OCI-LY7 (cell line): ENCODE results near the gene SERPING1. TPM values are rescaled to one million over a fixed set of nuclear protein-coding genes. Genes with fewer than 3 reads are reported as not detected.

ENCODE experiments used
- BruUV-seq: library from RNA; stranded (reverse); fragments of 400-500 nt; replicated peaks from 2 replicates; lab custom pipeline; 2021; lab: Mats Ljungman, UMichigan
- CTCF ChIA-PET: fragments of 300-600 bp; sonication (Branson Sonifier 250); formaldehyde crosslinking; loops from one replicate; lab custom pipeline; 2022; ENCODE audit warnings: antibody characterized with exemption; ENCODE audit not compliant: unreplicated experiment; lab: Charles Lee
- POLR2A ChIA-PET: fragments of 300-600 bp; sonication (Branson Sonifier 250); formaldehyde crosslinking; loops from one replicate; lab custom pipeline; 2022; ENCODE audit warnings: antibody characterized with exemption; lab: Charles Lee
- DNase-seq: peaks from one replicate; pipeline ENCODE4 v3.0.0-alpha.2; 2015; ENCODE audit warnings: low spot score
- H2AFZ ChIP-seq: fragments of 200-600 bp; sonication (generic), shearing (Covaris generic); 2 replicates; pipeline ENCODE4 v1.6.1; 2014; ENCODE audit warnings: mild to moderate bottlenecking, antibody characterized with exemption, low read length, moderate library complexity
- H3K27ac ChIP-seq: fragments of 200-600 bp; sonication (generic); 2 replicates; pipeline ENCODE4 v1.5.1; 2014; ENCODE audit warnings: mixed run types, low read depth, mild to moderate bottlenecking, moderate library complexity, low read length, inconsistent platforms; ENCODE audit not compliant: poor library complexity, severe bottlenecking
- H3K36me3 ChIP-seq: fragments of 200-600 bp; sonication (generic); 2 replicates; pipeline ENCODE4 v1.6.1; 2014; ENCODE audit warnings: mild to moderate bottlenecking, antibody characterized with exemption, low read length, moderate library complexity, mixed read lengths; ENCODE audit not compliant: insufficient read depth
- H3K4me1 ChIP-seq: fragments of 200-600 bp; sonication (generic); 2 replicates; pipeline ENCODE4 v1.5.1; 2014; ENCODE audit warnings: mild to moderate bottlenecking, low read length; ENCODE audit not compliant: insufficient read depth, poor library complexity, severe bottlenecking
- H3K4me2 ChIP-seq: fragments of 200-600 bp; sonication (generic); 2 replicates; pipeline ENCODE4 v1.6.1; 2014; ENCODE audit warnings: mild to moderate bottlenecking, low read length
- H3K4me3 ChIP-seq: fragments of 200-600 bp; sonication (generic); 2 replicates; pipeline ENCODE4 v1.5.1; 2014; ENCODE audit warnings: mild to moderate bottlenecking, low read depth, low read length; ENCODE audit not compliant: poor library complexity, severe bottlenecking
- H3K79me2 ChIP-seq: fragments of 200-600 bp; sonication (generic); 2 replicates; pipeline ENCODE4 v1.6.1; 2016; ENCODE audit warnings: low read depth, mild to moderate bottlenecking, low read length, moderate library complexity, mixed read lengths; ENCODE audit not compliant: insufficient read depth
- H3K9me2 ChIP-seq: fragments of 200-600 bp; sonication (generic); 2 replicates; pipeline ENCODE4 v1.6.1; 2016; ENCODE audit warnings: mild to moderate bottlenecking, low read length, mixed read lengths; ENCODE audit not compliant: insufficient read depth
- H3K9me3 ChIP-seq: fragments of 200-600 bp; sonication (generic); 2 replicates; pipeline ENCODE4 v1.6.1; 2014; ENCODE audit warnings: mild to moderate bottlenecking, mixed run types, low read length, mixed read lengths
- H4K20me1 ChIP-seq: fragments of 200-600 bp; sonication (generic); 2 replicates; pipeline ENCODE4 v1.6.1; 2014; ENCODE audit warnings: mild to moderate bottlenecking, antibody characterized with exemption, low read length, moderate library complexity, mixed read lengths; ENCODE audit not compliant: insufficient read depth
- EZH2phosphoT487 ChIP-seq: fragments of 200-600 bp; sonication (generic); IDR thresholded peaks from 2 replicates; pipeline ENCODE4 v1.6.1; 2018; ENCODE audit warnings: low read depth, borderline replicate concordance, mild to moderate bottlenecking, mixed run types, antibody characterized with exemption, low read length, moderate library complexity, mixed read lengths
- intact Hi-C: fragments of 100-400 bp; cut with micrococcal nuclease; formaldehyde crosslinking; loops from one replicate; pipeline ENCODE4 v1.10.0; 2022; ENCODE audit not compliant: unreplicated experiment
- total RNA-seq, 2 experiments: library from RNA; depleted of rRNA in 1 of 2; stranded (reverse); fragments of >200 nt in 1 of 2; shearing (Covaris generic) in 1 of 2; gene quantifications; 2 replicates each; pipeline ENCODE4 v1.2.3, GENCODE V29; 2014 to 2022
- TF ChIP-seq, protein P1 (sequence below): fragments of 200-600 bp; sonication (generic); conservative IDR thresholded peaks from 2 replicates; pipeline ENCODE4 v1.5.1; 2014; ENCODE audit warnings: mild to moderate bottlenecking, antibody characterized with exemption, low read length, moderate library complexity, mixed read lengths

The SERPING1 gene
- total RNA-seq, 2 experiments from 2014 or later: not detected

DNA sequence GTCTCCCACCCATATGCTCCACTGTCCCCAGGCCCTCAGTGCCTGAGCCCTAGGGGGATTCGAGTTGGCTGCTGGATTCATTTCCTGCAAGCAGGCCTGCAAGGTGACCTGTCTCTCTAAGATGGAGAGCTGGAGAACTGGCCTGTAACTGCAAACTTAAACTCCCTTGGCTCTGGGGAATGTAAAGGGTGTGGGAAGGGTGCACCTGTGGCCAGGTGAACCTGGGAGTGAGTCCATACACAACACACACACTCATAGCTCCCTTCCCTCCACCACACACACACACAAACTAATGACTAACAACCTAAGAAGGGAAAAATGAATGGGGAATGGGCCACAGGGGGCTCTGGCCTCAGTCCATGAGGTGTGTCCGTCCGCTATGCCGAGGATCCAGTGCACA lies 45.5 kb upstream of the SERPING1 start:
- intact Hi-C loops: no loop called here
- Histone ChIP-seq H3K36me3 (peaks cover 57% of the 10 kb centered on the region), H3K9me3 (no peaks in the 10 kb centered on the region), H2AFZ (no peak overlapping the region), H3K79me2 (no peaks in the 10 kb centered on the region), H3K4me1 (peaks cover 15% of the 10 kb centered on the region), H3K4me3 (no peak overlapping the region), H4K20me1 (no peaks in the 10 kb centered on the region), H3K9me2 (no peaks in the 10 kb centered on the region), H3K27ac (no peak overlapping the region), H3K4me2 (no peak overlapping the region)
- POLR2A ChIA-PET: interaction anchor here (0.6 kb wide), 1 partner anchor 21 kb away, joined by 3 read pairs; no protein-coding TSS in a partner anchor
- DNase-seq: no peak
- BruUV-seq: TSS peak; percentile 81
- CTCF ChIA-PET: no interaction called here
- TF ChIP-seq, protein P1, sequence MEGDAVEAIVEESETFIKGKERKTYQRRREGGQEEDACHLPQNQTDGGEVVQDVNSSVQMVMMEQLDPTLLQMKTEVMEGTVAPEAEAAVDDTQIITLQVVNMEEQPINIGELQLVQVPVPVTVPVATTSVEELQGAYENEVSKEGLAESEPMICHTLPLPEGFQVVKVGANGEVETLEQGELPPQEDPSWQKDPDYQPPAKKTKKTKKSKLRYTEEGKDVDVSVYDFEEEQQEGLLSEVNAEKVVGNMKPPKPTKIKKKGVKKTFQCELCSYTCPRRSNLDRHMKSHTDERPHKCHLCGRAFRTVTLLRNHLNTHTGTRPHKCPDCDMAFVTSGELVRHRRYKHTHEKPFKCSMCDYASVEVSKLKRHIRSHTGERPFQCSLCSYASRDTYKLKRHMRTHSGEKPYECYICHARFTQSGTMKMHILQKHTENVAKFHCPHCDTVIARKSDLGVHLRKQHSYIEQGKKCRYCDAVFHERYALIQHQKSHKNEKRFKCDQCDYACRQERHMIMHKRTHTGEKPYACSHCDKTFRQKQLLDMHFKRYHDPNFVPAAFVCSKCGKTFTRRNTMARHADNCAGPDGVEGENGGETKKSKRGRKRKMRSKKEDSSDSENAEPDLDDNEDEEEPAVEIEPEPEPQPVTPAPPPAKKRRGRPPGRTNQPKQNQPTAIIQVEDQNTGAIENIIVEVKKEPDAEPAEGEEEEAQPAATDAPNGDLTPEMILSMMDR: no peak
- TF ChIP-seq EZH2phosphoT487: no peak

DNA sequence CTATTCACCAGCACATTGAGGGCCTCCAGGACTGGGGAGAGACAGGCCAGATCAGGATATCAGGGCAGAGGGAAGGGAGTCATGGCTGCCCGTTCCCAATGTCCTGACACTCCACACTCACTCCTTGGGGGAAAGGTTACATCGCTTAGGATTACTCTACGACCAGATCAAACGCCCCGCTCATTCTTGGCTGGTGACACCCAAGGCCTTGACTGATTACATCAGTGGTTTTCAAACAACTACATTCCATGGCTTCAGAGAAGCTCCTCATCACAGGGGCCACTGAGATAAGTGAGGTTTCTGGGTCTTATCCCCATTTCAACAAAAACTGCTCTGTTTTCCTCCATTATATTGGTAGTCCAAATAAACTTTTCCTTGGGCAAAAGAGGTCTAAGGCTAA lies 45.0 kb upstream of the SERPING1 start:
- H4K20me1 ChIP-seq: no peaks in the 10 kb centered on the region
- ChIA-PET CTCF (no interaction called here), POLR2A (no interaction called here)
- no TSS peak for BruUV-seq
- intact Hi-C loops: no loop called here
- no peak overlapping the region for H2AFZ ChIP-seq
- H3K4me3 ChIP-seq: no peak overlapping the region
- TF ChIP-seq, protein P1: no peak
- TF ChIP-seq EZH2phosphoT487: no peak
- no peaks in the 10 kb centered on the region for H3K9me2 ChIP-seq
- no peak overlapping the region for H3K27ac ChIP-seq
- H3K36me3 ChIP-seq: peaks cover 58% of the 10 kb centered on the region
- H3K4me1 ChIP-seq: peaks cover 14% of the 10 kb centered on the region
- no peaks in the 10 kb centered on the region for H3K9me3 ChIP-seq
- no peaks in the 10 kb centered on the region for H3K79me2 ChIP-seq
- no peak overlapping the region for H3K4me2 ChIP-seq
- DNase-seq: no peak

DNA sequence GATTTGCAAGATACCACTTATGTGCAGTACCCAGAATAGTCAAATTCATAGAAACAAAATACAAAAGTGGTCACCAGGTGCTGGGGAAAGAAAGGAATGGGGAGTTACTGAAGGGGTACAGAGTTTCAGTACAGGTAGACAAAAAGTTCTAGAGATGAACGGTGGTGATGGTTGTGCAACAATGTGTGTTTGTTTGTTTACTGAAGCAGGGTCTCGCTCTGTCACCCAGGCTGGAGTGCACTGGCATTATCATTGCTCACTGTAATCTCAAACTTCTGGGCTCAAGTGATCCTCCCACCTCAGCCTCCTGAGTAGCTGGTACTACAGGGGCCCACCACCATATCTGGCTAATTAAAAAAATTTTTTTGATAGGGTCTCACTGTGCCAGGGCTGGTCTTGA lies 42.1 kb upstream of the SERPING1 start:
- BruUV-seq: no TSS peak
- no peak for TF ChIP-seq EZH2phosphoT487

More for the DNA sequence above, 42.1 kb upstream of the SERPING1 start:
- no peaks in the 10 kb centered on the region for H3K9me2 ChIP-seq
- H3K27ac ChIP-seq: no peak overlapping the region
- no peak overlapping the region for H3K4me3 ChIP-seq
- ChIA-PET CTCF (no interaction called here), POLR2A (interaction anchor here (0.7 to 1.6 kb wide), 3 partner anchors 13 to 177 kb away, joined by 3 to 6 read pairs (median 4); no protein-coding TSS in a partner anchor)
- H3K9me3 ChIP-seq: no peaks in the 10 kb centered on the region
- peaks cover 7% of the 10 kb centered on the region for H3K4me1 ChIP-seq
- peaks cover 62% of the 10 kb centered on the region for H3K36me3 ChIP-seq
- H3K79me2 ChIP-seq: no peaks in the 10 kb centered on the region
- H3K4me2 ChIP-seq: no peak overlapping the region
- no peak overlapping the region for H2AFZ ChIP-seq
- no peaks in the 10 kb centered on the region for H4K20me1 ChIP-seq
- intact Hi-C loops: no loop called here
- no peak for DNase-seq
